SK-N-MC (cell line): ENCODE data around the gene CYP2J2.

Experiments
- EZH2 ChIP-seq: fragments of 200-600 bp; sonication (generic); IDR thresholded peaks from one replicate; pipeline ENCODE4 v1.6.1; 2017; ENCODE audit warnings: antibody characterized with exemption
- POLR2AphosphoS5 ChIP-seq: IDR thresholded peaks from 2 replicates; pipeline ENCODE4 v1.6.1; 2012; ENCODE audit warnings: mild to moderate bottlenecking, low read depth, low read length, borderline replicate concordance

DNA sequence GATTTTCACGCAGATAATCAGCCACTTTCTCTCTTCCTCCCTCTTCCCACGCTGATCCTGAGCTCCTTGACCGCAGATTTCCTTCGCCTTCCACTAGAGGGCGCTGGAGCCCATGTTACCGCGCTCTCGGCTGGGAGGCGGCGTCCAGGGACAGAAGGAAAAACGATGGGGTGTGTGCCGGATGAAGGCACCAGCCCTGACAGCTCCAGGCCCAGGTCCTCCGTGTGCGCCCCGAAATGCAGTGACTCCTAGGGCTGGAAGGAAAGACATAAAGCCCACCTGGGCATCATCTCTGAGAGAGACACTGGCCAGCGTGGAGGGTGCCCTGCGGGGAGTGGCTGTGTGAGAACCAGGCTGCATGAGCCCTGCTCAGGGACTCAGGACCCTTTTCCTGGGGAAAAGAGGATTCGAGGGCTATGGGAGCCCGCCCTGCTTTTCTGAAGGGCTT is 44.9 kb upstream of the CYP2J2 start:
- TF ChIP-seq POLR2AphosphoS5 = no peak
- TF ChIP-seq EZH2 = no peak
